Kidney (tissue), 14 donors: ENCODE results near the gene MARCKSL1. TPM values are rescaled to one million over a fixed set of nuclear protein-coding genes. Genes with fewer than 3 reads are reported as not detected.

Experiments
- DNase-seq, 5 donors: peaks; one replicate each; pipeline ENCODE4 v3.0.0-alpha.2; 2013 to 2020
- FAIRE-seq: peaks from 2 replicates; lab custom pipeline; 2012; peaks lifted over from hg19 to GRCh38; lab: Jason Lieb, UNC
- H3K27ac ChIP-seq, 2 donors: one replicate each; pipeline ENCODE4 v1.7.0; 2013; ENCODE audit warnings: low read depth in 2 of 2, low read length in 2 of 2, inconsistent platforms in 1 of 2
- H3K27me3 ChIP-seq: one replicate; pipeline ENCODE4 v1.7.1; 2013; ENCODE audit warnings: low read length, inconsistent platforms; ENCODE audit not compliant: control insufficient read depth, insufficient read depth
- H3K36me3 ChIP-seq, 3 donors: one replicate each; pipeline versions ENCODE4 v1.7.0 to v1.7.1; 2013; ENCODE audit warnings: low read length in 3 of 3, control low read depth in 1 of 3, inconsistent platforms in 1 of 3; ENCODE audit not compliant: insufficient read depth in 3 of 3, control insufficient read depth in 2 of 3
- H3K4me1 ChIP-seq, 3 donors: one replicate each; pipeline versions ENCODE4 v1.7.0 to v1.7.1; 2013; ENCODE audit warnings: low read length in 3 of 3, inconsistent platforms in 1 of 3, low read depth in 1 of 3; ENCODE audit not compliant: control insufficient read depth in 2 of 3, insufficient read depth in 2 of 3
- H3K4me3 ChIP-seq, 3 donors: one replicate each; pipeline versions ENCODE4 v1.7.0 to v1.8.1; 2013; ENCODE audit warnings: low read length in 3 of 3, control low read depth in 1 of 3, inconsistent platforms in 1 of 3
- H3K9ac ChIP-seq, 3 donors: one replicate each; pipeline versions ENCODE4 v1.7.0 to v1.7.1; 2013; ENCODE audit warnings: low read length in 3 of 3, control low read depth in 1 of 3, inconsistent platforms in 1 of 3
- H3K9me3 ChIP-seq, 3 donors: one replicate each; pipeline versions ENCODE4 v1.7.0 to v1.7.1; 2013; ENCODE audit warnings: low read length in 3 of 3, control low read depth in 1 of 3, inconsistent platforms in 1 of 3; ENCODE audit not compliant: control insufficient read depth in 2 of 3, insufficient read depth in 1 of 3
- intact Hi-C: fragments of 100-400 bp; cut with DNase I; formaldehyde crosslinking; loops from one replicate; pipeline ENCODE4 v1.11.1; 2022
- polyA plus RNA-seq: library from polyadenylated mRNA; stranded (reverse); fragments of 350-450 nt; fragmentation: Illumina TruSeq; extraction: RNeasy Lipid Tissue Mini Kit (QIAGEN cat#74804); gene quantifications from one replicate; pipeline ENCODE4 v1.2.3, GENCODE V29; 2014; ENCODE audit warnings: low read depth, low replicate concordance; ENCODE audit not compliant: insufficient read depth
- total RNA-seq: library from RNA; stranded (reverse); fragmentation: NEBNext Ultra II Directional; extraction: Animal tissue kit (Norgen Biotek cat#: 25700); gene quantifications from one replicate; pipeline ENCODE4 v1.2.1, GENCODE V29; 2021
- TF ChIP-seq, protein P1 (sequence below): IDR thresholded peaks from 3 replicates; pipeline ENCODE4 v1.5.1; 2012; ENCODE audit warnings: mild to moderate bottlenecking, moderate library complexity, borderline replicate concordance; ENCODE audit not compliant: insufficient read depth; ENCODE audit errors: extremely low read depth
- donor health status: control.
- donor health status: control.
- donor health status: control.
- donor health status: control.
- donor health status: control.
- donor health status: DM: yes; HTN: yes; CAD: no.
- donor health status: Normal renal cell carcinoma (clear cell type).

Gene MARCKSL1
- total and polyA plus RNA-seq, 2 donors from 2014 or later, result 29.8 to 58.6 TPM

DNA sequence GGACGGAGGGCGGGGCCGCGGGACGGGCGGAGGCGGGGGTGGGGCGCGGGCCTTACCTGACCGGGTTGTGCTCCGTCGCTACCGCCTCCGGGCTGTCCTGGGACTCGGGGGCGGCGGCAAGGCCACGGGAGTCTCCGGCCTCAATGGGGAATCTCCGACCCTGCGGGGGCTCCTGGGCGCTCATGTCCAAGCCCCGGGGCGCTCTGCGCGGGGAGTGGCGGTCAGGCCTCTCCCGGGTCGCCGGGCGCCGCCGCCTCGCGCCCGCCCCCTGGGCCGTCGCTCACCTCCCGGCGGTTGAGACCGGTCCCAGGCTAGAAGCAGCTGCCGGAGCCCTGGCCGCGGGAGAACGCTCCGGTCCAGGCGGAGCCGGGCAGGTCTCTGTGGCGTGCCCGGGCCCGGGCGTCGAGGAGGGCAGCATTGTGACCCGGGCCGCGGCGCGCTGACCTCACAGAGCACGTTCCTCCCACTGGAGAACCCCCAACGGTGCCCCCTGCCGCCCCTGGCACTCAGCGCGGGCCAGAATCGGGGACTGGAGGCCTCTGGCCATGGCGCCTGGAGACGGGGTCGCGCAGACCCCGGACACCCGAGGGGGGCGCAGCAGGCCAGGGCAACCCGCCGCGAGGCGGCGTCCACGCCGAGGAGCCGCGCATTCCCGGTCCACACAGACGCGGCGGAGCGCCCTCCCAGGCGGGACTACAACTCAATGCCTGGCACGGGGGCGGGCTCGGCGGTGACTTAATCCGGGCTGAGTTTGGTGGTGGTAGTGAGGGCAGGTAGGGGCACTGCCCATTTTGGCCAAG is 25.8 kb upstream of the MARCKSL1 start:
- Histone ChIP-seq H3K4me3 (peak overlapping the region in 2 of 3 donors; percentile 26 to 46), H3K27ac (peak overlapping the region in 1 of 2 donors; percentile 65), H3K9me3 (no peaks in the 10 kb centered on the region), H3K36me3 (peaks cover 3 to 13% (median 5%) of the 10 kb centered on the region in 3 donors), H3K27me3 (no peaks in the 10 kb centered on the region), H3K4me1 (peaks cover 0 to 2% (median 0%) of the 10 kb centered on the region in 3 donors), H3K9ac (no peak overlapping the region)
- DNase-seq (peak; percentile 67 to 88 (median 81)), FAIRE-seq (no peak)
- TF ChIP-seq, protein P1, sequence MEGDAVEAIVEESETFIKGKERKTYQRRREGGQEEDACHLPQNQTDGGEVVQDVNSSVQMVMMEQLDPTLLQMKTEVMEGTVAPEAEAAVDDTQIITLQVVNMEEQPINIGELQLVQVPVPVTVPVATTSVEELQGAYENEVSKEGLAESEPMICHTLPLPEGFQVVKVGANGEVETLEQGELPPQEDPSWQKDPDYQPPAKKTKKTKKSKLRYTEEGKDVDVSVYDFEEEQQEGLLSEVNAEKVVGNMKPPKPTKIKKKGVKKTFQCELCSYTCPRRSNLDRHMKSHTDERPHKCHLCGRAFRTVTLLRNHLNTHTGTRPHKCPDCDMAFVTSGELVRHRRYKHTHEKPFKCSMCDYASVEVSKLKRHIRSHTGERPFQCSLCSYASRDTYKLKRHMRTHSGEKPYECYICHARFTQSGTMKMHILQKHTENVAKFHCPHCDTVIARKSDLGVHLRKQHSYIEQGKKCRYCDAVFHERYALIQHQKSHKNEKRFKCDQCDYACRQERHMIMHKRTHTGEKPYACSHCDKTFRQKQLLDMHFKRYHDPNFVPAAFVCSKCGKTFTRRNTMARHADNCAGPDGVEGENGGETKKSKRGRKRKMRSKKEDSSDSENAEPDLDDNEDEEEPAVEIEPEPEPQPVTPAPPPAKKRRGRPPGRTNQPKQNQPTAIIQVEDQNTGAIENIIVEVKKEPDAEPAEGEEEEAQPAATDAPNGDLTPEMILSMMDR, result peak; percentile 24
- intact Hi-C loops, result no loop called here

DNA sequence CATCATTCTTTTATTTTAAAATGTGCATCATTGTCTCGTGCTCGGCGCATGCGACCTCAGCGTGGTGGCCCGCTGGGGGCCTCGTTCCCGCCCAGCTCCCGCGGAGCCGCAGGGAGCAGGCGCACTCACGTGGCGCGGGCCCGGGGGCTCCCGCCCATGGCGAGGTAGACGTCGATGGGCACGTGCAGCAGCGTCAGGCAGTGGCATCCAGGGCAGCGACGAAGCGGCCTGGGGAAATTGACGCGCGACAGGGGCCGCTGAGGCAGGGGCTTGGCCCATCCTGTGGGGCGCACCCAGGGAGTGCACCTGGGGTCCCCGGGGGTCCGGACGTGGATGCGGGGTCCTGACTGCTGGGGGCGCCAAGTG is 25.3 kb upstream of the MARCKSL1 start:
- peaks cover 0 to 2% (median 0%) of the 10 kb centered on the region in 3 donors for H3K4me1 ChIP-seq
- H3K9me3 ChIP-seq, result no peaks in the 10 kb centered on the region
- H3K4me3 ChIP-seq, result no peak overlapping the region
- peaks cover 0 to 11% (median 3%) of the 10 kb centered on the region in 3 donors for H3K36me3 ChIP-seq
- no peak overlapping the region for H3K27ac ChIP-seq
- no peaks in the 10 kb centered on the region for H3K27me3 ChIP-seq
- FAIRE-seq (no peak), DNase-seq (peak; percentile 27 to 81 (median 33))
- intact Hi-C loops, result no loop called here
- no peak overlapping the region for H3K9ac ChIP-seq
- TF ChIP-seq, protein P1, result no peak

DNA sequence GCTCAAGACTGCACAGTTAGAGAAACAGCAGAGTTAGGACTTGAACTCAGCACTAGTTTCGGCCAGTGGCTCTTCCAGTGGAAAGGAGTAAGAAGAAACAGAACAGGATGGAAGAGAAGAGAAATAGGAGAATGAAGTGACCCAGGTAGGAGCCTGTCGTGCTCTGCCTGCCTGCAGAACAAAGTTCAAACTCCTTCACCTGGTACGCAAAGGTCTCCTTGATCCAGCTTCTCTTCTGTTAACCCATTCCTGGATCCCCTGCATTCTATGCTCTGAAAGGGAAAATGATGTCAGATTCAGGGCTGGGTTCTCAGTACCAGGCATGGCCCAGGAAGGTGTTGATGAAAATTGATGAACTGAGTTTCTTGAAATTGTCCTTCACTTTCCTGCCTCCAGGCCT is 22.4 kb upstream of the MARCKSL1 start:
- FAIRE-seq (no peak), DNase-seq (no peak)
- H3K4me1 ChIP-seq, result peaks cover 0 to 8% (median 6%) of the 10 kb centered on the region in 3 donors
- TF ChIP-seq, protein P1, result no peak
- H3K27ac ChIP-seq, result no peak overlapping the region
- no peaks in the 10 kb centered on the region for H3K9me3 ChIP-seq
- intact Hi-C loops, result no loop called here
- no peaks in the 10 kb centered on the region for H3K36me3 ChIP-seq
- H3K27me3 ChIP-seq, result no peaks in the 10 kb centered on the region
- H3K9ac ChIP-seq, result no peak overlapping the region
- H3K4me3 ChIP-seq, result no peak overlapping the region
